HEK293 (cell line): ENCODE data around the gene CD207.

ENCODE experiments used
- CTCF ChIA-PET: fragments of 350-600 bp; formaldehyde crosslinking; extraction: SDS; loops from one replicate; lab custom pipeline; 2021; ENCODE audit warnings: antibody characterized with exemption; lab: Yijun Ruan, JAX
- POLR2A ChIA-PET: fragments of 300-600 bp; formaldehyde crosslinking; extraction: SDS; loops from one replicate; lab custom pipeline; 2020; ENCODE audit warnings: antibody characterized with exemption, inconsistent platforms; lab: Yijun Ruan, JAX
- H3K27ac ChIP-seq: fragments of 200-500 bp; sonication (Bioruptor generic); 2 replicates; pipeline ENCODE4 v1.5.1; 2014; ENCODE audit warnings: low read depth, low read length, control low read depth, inconsistent platforms; ENCODE audit errors: extremely low read depth
- H3K36me3 ChIP-seq, 2 experiments: fragments of 200-500 bp in 1 of 2; sonication (Bioruptor generic) in 1 of 2; 1 replicate in 1 of 2; 2 replicates in 1 of 2; pipeline ENCODE4 v1.5.1; 2014 to 2017; ENCODE audit warnings: inconsistent platforms in 2 of 2, low read length in 2 of 2; ENCODE audit not compliant: control insufficient read depth in 2 of 2, insufficient read depth in 1 of 2
- H3K4me1 ChIP-seq: fragments of 200-500 bp; sonication (Bioruptor generic); 2 replicates; pipeline ENCODE4 v1.5.1; 2014; ENCODE audit warnings: mild to moderate bottlenecking, low read length, inconsistent platforms; ENCODE audit not compliant: control insufficient read depth, insufficient read depth
- H3K4me3 ChIP-seq: 2 replicates; pipeline ENCODE4 v1.5.1; 2011; ENCODE audit warnings: low read depth, mild to moderate bottlenecking, control low read depth, low read length, moderate library complexity
- H3K9me3 ChIP-seq: fragments of 200-500 bp; sonication (Bioruptor generic); 2 replicates; pipeline ENCODE4 v1.5.1; 2014; ENCODE audit warnings: low read depth, low read length, inconsistent platforms; ENCODE audit not compliant: control insufficient read depth, insufficient read depth
- EGR2 ChIP-seq: fragments of 450-650 bp; formaldehyde crosslinking; IDR thresholded peaks from 2 replicates; pipeline ENCODE4 v1.5.1; 2016; ENCODE audit warnings: low read depth, missing biosample characterization, missing genetic modification characterization
- KLF10 ChIP-seq: fragments of 450-650 bp; IDR thresholded peaks from 2 replicates; pipeline ENCODE4 v1.5.1; 2018; ENCODE audit warnings: missing biosample characterization, mild to moderate bottlenecking, missing genetic modification characterization
- MEIS1 ChIP-seq: sonication (generic); formaldehyde crosslinking; IDR thresholded peaks from 2 replicates; pipeline ENCODE4 v1.8.1; 2022; ENCODE audit warnings: missing genetic modification reagents, mild to moderate bottlenecking, borderline replicate concordance
- ZBTB17 ChIP-seq: fragments of 450-650 bp; formaldehyde crosslinking; IDR thresholded peaks from 2 replicates; pipeline ENCODE4 v1.5.1; 2016; ENCODE audit warnings: missing biosample characterization, missing genetic modification characterization
- ZFP69B ChIP-seq: fragments of 450-650 bp; formaldehyde crosslinking; IDR thresholded peaks from 2 replicates; pipeline ENCODE4 v1.5.1; 2016; ENCODE audit warnings: missing biosample characterization, missing genetic modification characterization
- ZNF10 ChIP-seq: fragments of 450-650 bp; formaldehyde crosslinking; IDR thresholded peaks from 2 replicates; pipeline ENCODE4 v1.5.1; 2017; ENCODE audit warnings: missing biosample characterization, missing genetic modification characterization
- ZNF140 ChIP-seq: fragments of 450-650 bp; formaldehyde crosslinking; IDR thresholded peaks from 2 replicates; pipeline ENCODE4 v1.5.1; 2016; ENCODE audit warnings: missing biosample characterization, missing genetic modification characterization
- ZNF155 ChIP-seq: fragments of 450-650 bp; formaldehyde crosslinking; IDR thresholded peaks from 2 replicates; pipeline ENCODE4 v1.5.1; 2016; ENCODE audit warnings: missing biosample characterization, missing genetic modification characterization
- ZNF23 ChIP-seq: fragments of 450-650 bp; formaldehyde crosslinking; IDR thresholded peaks from 2 replicates; pipeline ENCODE4 v1.5.1; 2016; ENCODE audit warnings: missing biosample characterization, missing genetic modification characterization, borderline replicate concordance
- ZNF274 ChIP-seq, 2 experiments: fragments of 200-500 bp in 1 of 2; fragments of 450-650 bp in 1 of 2; sonication (Bioruptor generic) in 1 of 2; formaldehyde crosslinking in 1 of 2; IDR thresholded peaks; 2 replicates each; pipeline versions ENCODE4 v1.5.1 to v1.6.1; 2014 to 2016; ENCODE audit warnings: borderline replicate concordance in 1 of 2, inconsistent platforms in 1 of 2, low read length in 1 of 2, missing biosample characterization in 1 of 2, missing genetic modification characterization in 1 of 2
- ZNF629 ChIP-seq: fragments of 450-650 bp; formaldehyde crosslinking; IDR thresholded peaks from 2 replicates; pipeline ENCODE4 v1.5.1; 2017; ENCODE audit warnings: missing biosample characterization, missing genetic modification characterization
- ZNF654 ChIP-seq: fragments of 450-650 bp; formaldehyde crosslinking; IDR thresholded peaks from 2 replicates; pipeline ENCODE4 v1.5.1; 2016; ENCODE audit warnings: low read depth, missing biosample characterization, missing genetic modification characterization
- ZNF785 ChIP-seq: fragments of 450-650 bp; formaldehyde crosslinking; IDR thresholded peaks from 2 replicates; pipeline ENCODE4 v1.5.1; 2016; ENCODE audit warnings: missing biosample characterization, missing genetic modification characterization
- ZNF837 ChIP-seq: fragments of 450-650 bp; formaldehyde crosslinking; IDR thresholded peaks from 2 replicates; pipeline ENCODE4 v1.5.1; 2016; ENCODE audit warnings: missing biosample characterization, missing genetic modification characterization
- ZSCAN30 ChIP-seq: fragments of 450-650 bp; IDR thresholded peaks from 2 replicates; pipeline ENCODE4 v1.5.1; 2018; ENCODE audit warnings: missing biosample characterization, mild to moderate bottlenecking, missing genetic modification characterization, moderate library complexity
- ZXDB ChIP-seq: fragments of 450-650 bp; formaldehyde crosslinking; IDR thresholded peaks from 2 replicates; pipeline ENCODE4 v1.5.1; 2016; ENCODE audit warnings: missing biosample characterization, missing genetic modification characterization
- TF ChIP-seq, protein P1 (sequence below): fragments of 450-650 bp; formaldehyde crosslinking; IDR thresholded peaks from 2 replicates; pipeline ENCODE4 v1.5.1; 2016; ENCODE audit warnings: missing biosample characterization, missing genetic modification characterization
- TF ChIP-seq, protein P2 (sequence below): fragments of 450-650 bp; formaldehyde crosslinking; IDR thresholded peaks from 2 replicates; pipeline ENCODE4 v1.5.1; 2017; ENCODE audit warnings: missing biosample characterization, mild to moderate bottlenecking, missing genetic modification characterization, moderate library complexity
- TF ChIP-seq, protein P3 (sequence below): fragments of 450-650 bp; formaldehyde crosslinking; IDR thresholded peaks from 2 replicates; pipeline ENCODE4 v1.5.1; 2016; ENCODE audit warnings: missing biosample characterization, missing genetic modification characterization
- TF ChIP-seq, protein P4 (sequence below): fragments of 450-650 bp; formaldehyde crosslinking; IDR thresholded peaks from 2 replicates; pipeline ENCODE4 v1.5.1; 2016; ENCODE audit warnings: missing biosample characterization, missing genetic modification characterization
- TF ChIP-seq, protein P5 (sequence below): fragments of 450-650 bp; formaldehyde crosslinking; IDR thresholded peaks from 2 replicates; pipeline ENCODE4 v1.5.1; 2016; ENCODE audit warnings: missing biosample characterization, missing genetic modification characterization
- TF ChIP-seq, protein P6 (sequence below): fragments of 450-650 bp; formaldehyde crosslinking; IDR thresholded peaks from 2 replicates; pipeline ENCODE4 v1.5.1; 2017; ENCODE audit warnings: missing biosample characterization, missing genetic modification characterization

Gene CD207

DNA sequence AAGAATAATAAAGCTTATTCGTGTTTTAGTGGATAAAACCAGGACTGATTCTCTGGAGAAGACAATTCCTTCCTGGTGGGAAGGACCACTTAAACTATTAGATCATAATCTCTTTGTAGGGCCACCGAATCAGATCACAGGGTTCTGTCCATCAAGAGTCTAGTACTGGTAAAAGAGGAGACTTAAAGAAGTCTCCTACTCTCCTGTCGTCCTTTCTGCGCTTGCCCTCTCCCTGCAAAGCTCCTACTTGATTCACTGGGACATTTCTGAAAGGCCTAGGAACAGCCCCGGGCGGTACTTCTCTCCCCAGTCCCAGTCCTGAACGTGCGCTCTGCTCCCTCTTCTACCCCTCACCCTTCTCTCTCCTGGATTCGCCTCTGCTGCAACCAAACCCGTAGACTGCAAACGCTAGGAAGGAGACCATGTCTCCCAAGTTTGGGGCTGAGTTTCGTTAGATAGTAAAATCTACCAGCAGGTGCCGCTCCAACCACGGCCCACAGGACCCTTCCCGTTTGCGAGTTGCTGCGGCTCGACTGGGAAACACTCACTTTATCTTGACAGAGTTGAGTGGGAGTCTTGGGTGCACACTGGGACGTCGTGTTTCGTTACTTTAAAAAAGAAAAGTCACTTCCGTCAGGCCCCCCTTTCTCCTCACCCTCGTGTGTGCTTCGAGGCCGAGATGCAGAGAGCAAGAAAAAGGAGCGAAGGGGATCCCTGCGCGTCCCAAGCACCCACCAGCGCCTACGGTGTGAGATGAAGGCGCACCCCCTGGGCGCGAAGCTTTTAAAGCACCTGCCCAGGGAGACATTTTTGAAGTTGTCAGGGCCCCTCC lies 46.1 kb downstream of the CD207 start (continued):
- TF ChIP-seq, protein P1, sequence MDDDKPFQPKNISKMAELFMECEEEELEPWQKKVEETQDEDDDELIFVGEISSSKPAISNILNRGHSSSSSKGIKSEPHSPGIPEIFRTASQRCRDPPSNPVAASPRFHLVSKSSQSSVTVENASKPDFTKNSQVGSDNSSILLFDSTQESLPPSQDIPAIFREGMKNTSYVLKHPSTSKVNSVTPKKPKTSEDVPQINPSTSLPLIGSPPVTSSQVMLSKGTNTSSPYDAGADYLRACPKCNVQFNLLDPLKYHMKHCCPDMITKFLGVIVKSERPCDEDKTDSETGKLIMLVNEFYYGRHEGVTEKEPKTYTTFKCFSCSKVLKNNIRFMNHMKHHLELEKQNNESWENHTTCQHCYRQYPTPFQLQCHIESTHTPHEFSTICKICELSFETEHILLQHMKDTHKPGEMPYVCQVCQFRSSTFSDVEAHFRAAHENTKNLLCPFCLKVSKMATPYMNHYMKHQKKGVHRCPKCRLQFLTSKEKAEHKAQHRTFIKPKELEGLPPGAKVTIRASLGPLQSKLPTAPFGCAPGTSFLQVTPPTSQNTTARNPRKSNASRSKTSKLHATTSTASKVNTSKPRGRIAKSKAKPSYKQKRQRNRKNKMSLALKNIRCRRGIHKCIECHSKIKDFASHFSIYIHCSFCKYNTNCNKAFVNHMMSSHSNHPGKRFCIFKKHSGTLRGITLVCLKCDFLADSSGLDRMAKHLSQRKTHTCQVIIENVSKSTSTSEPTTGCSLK = no peak
- TF ChIP-seq ZBTB17 (tag by site-specific recombination) (peak; percentile 55; the same call in 1 of the 2 replicates), ZNF23 (tag by site-specific recombination) (no peak), ZNF274 (IDR thresholded peaks at IDR 0.05; ENCODE audit: low read length) (no peak), ZNF274 (tag by site-specific recombination; IDR thresholded peaks at IDR 0.05; ENCODE audit: borderline replicate concordance) (no peak), ZSCAN30 (tag by site-specific recombination) (no peak)
- TF ChIP-seq, protein P2, sequence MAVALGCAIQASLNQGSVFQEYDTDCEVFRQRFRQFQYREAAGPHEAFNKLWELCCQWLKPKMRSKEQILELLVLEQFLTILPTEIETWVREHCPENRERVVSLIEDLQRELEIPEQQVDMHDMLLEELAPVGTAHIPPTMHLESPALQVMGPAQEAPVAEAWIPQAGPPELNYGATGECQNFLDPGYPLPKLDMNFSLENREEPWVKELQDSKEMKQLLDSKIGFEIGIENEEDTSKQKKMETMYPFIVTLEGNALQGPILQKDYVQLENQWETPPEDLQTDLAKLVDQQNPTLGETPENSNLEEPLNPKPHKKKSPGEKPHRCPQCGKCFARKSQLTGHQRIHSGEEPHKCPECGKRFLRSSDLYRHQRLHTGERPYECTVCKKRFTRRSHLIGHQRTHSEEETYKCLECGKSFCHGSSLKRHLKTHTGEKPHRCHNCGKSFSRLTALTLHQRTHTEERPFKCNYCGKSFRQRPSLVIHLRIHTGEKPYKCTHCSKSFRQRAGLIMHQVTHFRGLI (tag by site-specific recombination) = no peak
- TF ChIP-seq, protein P3, sequence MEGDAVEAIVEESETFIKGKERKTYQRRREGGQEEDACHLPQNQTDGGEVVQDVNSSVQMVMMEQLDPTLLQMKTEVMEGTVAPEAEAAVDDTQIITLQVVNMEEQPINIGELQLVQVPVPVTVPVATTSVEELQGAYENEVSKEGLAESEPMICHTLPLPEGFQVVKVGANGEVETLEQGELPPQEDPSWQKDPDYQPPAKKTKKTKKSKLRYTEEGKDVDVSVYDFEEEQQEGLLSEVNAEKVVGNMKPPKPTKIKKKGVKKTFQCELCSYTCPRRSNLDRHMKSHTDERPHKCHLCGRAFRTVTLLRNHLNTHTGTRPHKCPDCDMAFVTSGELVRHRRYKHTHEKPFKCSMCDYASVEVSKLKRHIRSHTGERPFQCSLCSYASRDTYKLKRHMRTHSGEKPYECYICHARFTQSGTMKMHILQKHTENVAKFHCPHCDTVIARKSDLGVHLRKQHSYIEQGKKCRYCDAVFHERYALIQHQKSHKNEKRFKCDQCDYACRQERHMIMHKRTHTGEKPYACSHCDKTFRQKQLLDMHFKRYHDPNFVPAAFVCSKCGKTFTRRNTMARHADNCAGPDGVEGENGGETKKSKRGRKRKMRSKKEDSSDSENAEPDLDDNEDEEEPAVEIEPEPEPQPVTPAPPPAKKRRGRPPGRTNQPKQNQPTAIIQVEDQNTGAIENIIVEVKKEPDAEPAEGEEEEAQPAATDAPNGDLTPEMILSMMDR (tag by site-specific recombination) = peak; percentile 84

DNA sequence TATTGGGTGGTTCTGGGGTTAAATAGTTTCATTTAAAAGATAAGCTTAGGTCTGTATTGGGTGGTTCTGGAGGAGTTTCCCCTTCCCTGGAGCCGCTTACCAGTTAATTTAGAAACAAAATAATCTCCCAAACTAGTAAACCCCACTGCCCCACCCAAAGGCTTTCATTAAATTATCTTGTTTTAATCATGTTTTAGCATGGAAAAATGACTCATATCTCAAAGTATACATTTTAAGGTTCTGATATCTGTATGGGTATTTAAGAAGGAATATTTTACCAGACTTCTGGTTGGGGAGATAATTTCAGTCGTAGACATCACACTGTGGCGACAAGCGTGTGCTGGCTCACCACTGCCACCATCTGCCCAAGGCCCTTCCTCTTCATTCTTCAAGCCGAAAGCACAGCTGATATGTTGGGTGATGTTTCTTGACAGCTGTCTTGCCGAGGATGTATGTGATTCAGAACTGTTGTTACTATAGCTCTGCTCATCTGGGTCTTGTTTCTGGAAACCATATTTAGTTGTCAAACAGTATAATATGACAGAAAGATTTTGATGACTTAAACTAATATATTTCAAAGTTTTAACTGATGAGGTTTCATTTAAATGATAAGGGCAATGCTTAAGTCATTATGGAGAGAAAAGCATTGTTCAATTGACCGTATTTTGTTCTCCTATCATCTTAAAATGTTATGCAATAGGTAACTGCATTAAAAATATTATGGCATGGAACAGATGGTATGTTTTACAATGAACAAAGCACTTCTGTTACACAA lies 50.3 kb downstream of the CD207 start:
- no peaks in the 10 kb centered on the region for H3K9me3 ChIP-seq
- H3K36me3 ChIP-seq = no peaks in the 10 kb centered on the region
- no peak overlapping the region for H3K4me3 ChIP-seq
- CTCF ChIA-PET = interaction anchor here (0.6 to 3.0 kb wide), 26 partner anchors 10 to 481 kb away, joined by 3 to 20 read pairs (median 3); partner anchors contain the start of gene ADD2
- POLR2A ChIA-PET = no interaction called here
- H3K4me1 ChIP-seq = no peaks in the 10 kb centered on the region
- H3K27ac ChIP-seq = no peak overlapping the region
- TF ChIP-seq ZNF837 = no peak
- no peak for TF ChIP-seq ZNF629 (tag by site-specific recombination)
- TF ChIP-seq ZNF140 = no peak
- TF ChIP-seq, protein P4, sequence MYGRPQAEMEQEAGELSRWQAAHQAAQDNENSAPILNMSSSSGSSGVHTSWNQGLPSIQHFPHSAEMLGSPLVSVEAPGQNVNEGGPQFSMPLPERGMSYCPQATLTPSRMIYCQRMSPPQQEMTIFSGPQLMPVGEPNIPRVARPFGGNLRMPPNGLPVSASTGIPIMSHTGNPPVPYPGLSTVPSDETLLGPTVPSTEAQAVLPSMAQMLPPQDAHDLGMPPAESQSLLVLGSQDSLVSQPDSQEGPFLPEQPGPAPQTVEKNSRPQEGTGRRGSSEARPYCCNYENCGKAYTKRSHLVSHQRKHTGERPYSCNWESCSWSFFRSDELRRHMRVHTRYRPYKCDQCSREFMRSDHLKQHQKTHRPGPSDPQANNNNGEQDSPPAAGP (tag by site-specific recombination) = no peak
- TF ChIP-seq, protein P5, sequence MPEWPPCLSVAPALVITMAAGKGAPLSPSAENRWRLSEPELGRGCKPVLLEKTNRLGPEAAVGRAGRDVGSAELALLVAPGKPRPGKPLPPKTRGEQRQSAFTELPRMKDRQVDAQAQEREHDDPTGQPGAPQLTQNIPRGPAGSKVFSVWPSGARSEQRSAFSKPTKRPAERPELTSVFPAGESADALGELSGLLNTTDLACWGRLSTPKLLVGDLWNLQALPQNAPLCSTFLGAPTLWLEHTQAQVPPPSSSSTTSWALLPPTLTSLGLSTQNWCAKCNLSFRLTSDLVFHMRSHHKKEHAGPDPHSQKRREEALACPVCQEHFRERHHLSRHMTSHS (tag by site-specific recombination) = no peak
- TF ChIP-seq KLF10 (tag by site-specific recombination) = no peak
- TF ChIP-seq ZNF10 (tag by site-specific recombination) = no peak
- TF ChIP-seq, protein P6, sequence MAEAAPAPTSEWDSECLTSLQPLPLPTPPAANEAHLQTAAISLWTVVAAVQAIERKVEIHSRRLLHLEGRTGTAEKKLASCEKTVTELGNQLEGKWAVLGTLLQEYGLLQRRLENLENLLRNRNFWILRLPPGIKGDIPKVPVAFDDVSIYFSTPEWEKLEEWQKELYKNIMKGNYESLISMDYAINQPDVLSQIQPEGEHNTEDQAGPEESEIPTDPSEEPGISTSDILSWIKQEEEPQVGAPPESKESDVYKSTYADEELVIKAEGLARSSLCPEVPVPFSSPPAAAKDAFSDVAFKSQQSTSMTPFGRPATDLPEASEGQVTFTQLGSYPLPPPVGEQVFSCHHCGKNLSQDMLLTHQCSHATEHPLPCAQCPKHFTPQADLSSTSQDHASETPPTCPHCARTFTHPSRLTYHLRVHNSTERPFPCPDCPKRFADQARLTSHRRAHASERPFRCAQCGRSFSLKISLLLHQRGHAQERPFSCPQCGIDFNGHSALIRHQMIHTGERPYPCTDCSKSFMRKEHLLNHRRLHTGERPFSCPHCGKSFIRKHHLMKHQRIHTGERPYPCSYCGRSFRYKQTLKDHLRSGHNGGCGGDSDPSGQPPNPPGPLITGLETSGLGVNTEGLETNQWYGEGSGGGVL = no peak
- no peak for TF ChIP-seq ZNF155
- TF ChIP-seq ZNF654 (tag by site-specific recombination) = peak; percentile 79
- TF ChIP-seq ZNF785 = no peak
- TF ChIP-seq, protein P3 (tag by site-specific recombination) = peak; percentile 43; the same call in 1 of the 2 replicates
- no peak for TF ChIP-seq EGR2
- no peak for TF ChIP-seq ZFP69B
- TF ChIP-seq ZXDB (tag by site-specific recombination) = no peak
- TF ChIP-seq MEIS1 = no peak
